Mucosa of descending colon (tissue), 3 donors: ENCODE measurements around the gene RUNX1. TPM values are rescaled to one million over a fixed set of nuclear protein-coding genes. Genes with fewer than 3 reads are reported as not detected.

Experiments used
- ATAC-seq: fragments of 200-7000 bp; cut with Tn5 transposase; one replicate; pipeline ENCODE4 v1.9.1; 2020; ENCODE audit warnings: mild to moderate bottlenecking, moderate library complexity
- DNase-seq, 3 donors: peaks; one replicate each; pipeline ENCODE4 v3.0.0-alpha.2; 2020
- H3K36me3 ChIP-seq: fragments of 200-600 bp; one replicate; pipeline ENCODE4 v1.8.0; 2021; ENCODE audit warnings: low read depth, mild to moderate bottlenecking
- H3K4me1 ChIP-seq: fragments of 200-600 bp; one replicate; pipeline ENCODE4 v1.8.0; 2021; ENCODE audit warnings: low read depth, mild to moderate bottlenecking
- H3K4me3 ChIP-seq: fragments of 200-600 bp; one replicate; pipeline ENCODE4 v1.8.0; 2021; ENCODE audit warnings: mild to moderate bottlenecking
- H3K9me3 ChIP-seq: fragments of 200-600 bp; one replicate; pipeline ENCODE4 v1.8.0; 2021; ENCODE audit warnings: mild to moderate bottlenecking
- intact Hi-C, 2 donors: fragments of 100-400 bp; cut with DNase I in 1 of 2; cut with micrococcal nuclease in 1 of 2; formaldehyde crosslinking; loops; one replicate each; pipeline versions ENCODE4 v1.11.0 to v1.11.1; 2022; cut with DNase I, micrococcal nuclease
- total RNA-seq, 3 donors: library from RNA; stranded (reverse); fragmentation: NEBNext Ultra II Directional in 2 of 3; extraction: Animal tissue kit (Norgen Biotek cat#: 25700) in 2 of 3; gene quantifications; one replicate each; pipeline versions ENCODE4 v1.2.1 to v1.2.4, GENCODE V29; 2021 to 2023
- TF ChIP-seq, protein P1 (sequence below): fragments of 200-600 bp; IDR thresholded peaks from one replicate; pipeline ENCODE4 v1.8.0; 2022; ENCODE audit warnings: antibody characterized with exemption, mild to moderate bottlenecking
- donor health status: DM: no; HTN: no; CAD: no; lungs with moderate emphysema.
- donor health status: DM: no; HTN: no; CAD: no.
- donor health status: DM: no; HTN: yes; CAD: no.

The RUNX1 gene
- total RNA-seq, 3 donors from 2014 or later = 16.5 to 29.4 (median 24.0) TPM

DNA sequence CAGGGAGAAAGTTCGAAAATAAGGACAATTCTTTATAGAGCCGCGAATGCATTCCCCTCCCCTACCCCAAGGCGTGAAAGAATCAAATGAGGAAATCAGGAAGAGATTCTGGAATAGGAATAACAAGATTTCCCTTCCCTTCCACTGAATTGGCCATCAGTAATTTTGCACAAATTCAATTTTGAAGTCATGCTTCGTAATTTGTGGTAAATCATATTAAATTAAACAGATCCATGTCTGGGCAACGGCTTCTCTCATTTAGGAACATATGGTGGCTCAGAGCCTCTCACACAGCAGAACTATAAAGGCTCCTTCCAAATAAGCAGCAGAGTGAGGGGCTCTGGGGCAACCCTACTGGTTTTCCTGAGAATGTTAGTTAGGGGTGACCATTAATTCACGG is 227.4 kb downstream of the RUNX1 start:
- ATAC-seq (no peak), DNase-seq (no peak)
- Histone ChIP-seq H3K4me3 (no peak overlapping the region), H3K9me3 (no peaks in the 10 kb centered on the region), H3K4me1 (peaks cover 20% of the 10 kb centered on the region), H3K36me3 (no peaks in the 10 kb centered on the region)
- intact Hi-C loops = no loop called here
- TF ChIP-seq, protein P1, sequence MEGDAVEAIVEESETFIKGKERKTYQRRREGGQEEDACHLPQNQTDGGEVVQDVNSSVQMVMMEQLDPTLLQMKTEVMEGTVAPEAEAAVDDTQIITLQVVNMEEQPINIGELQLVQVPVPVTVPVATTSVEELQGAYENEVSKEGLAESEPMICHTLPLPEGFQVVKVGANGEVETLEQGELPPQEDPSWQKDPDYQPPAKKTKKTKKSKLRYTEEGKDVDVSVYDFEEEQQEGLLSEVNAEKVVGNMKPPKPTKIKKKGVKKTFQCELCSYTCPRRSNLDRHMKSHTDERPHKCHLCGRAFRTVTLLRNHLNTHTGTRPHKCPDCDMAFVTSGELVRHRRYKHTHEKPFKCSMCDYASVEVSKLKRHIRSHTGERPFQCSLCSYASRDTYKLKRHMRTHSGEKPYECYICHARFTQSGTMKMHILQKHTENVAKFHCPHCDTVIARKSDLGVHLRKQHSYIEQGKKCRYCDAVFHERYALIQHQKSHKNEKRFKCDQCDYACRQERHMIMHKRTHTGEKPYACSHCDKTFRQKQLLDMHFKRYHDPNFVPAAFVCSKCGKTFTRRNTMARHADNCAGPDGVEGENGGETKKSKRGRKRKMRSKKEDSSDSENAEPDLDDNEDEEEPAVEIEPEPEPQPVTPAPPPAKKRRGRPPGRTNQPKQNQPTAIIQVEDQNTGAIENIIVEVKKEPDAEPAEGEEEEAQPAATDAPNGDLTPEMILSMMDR = no peak

- Histone ChIP-seq H3K4me3 (no peak overlapping the region), H3K9me3 (no peaks in the 10 kb centered on the region), H3K4me1 (peaks cover 20% of the 10 kb centered on the region), H3K36me3 (no peaks in the 10 kb centered on the region)
- TF ChIP-seq, protein P1 = no peak
- ATAC-seq (no peak), DNase-seq (no peak)
- intact Hi-C loops = no loop called here
These were observed 229.1 kb downstream of the RUNX1 start for GRCh38 chr21:34820051-34820450.

- Histone ChIP-seq H3K4me3 (no peak overlapping the region), H3K9me3 (no peaks in the 10 kb centered on the region), H3K4me1 (peaks cover 20% of the 10 kb centered on the region), H3K36me3 (no peaks in the 10 kb centered on the region)
- no peak for ATAC-seq
- DNase-seq = no peak
- TF ChIP-seq, protein P1 = no peak
- intact Hi-C loops = no loop called here
These were observed 229.6 kb downstream of the RUNX1 start for GRCh38 chr21:34819357-34819999.

- no peak overlapping the region for H3K4me3 ChIP-seq
- no peak for DNase-seq
- no peaks in the 10 kb centered on the region for H3K9me3 ChIP-seq
- H3K4me1 ChIP-seq = peaks cover 20% of the 10 kb centered on the region
- TF ChIP-seq, protein P1 = no peak
- intact Hi-C loops = no loop called here
- H3K36me3 ChIP-seq = no peaks in the 10 kb centered on the region
- ATAC-seq = no peak
These were observed 230.4 kb downstream of the RUNX1 start for GRCh38 chr21:34818662-34819158.

GRCh38 chr21:34817821-34818661 is 231.1 kb downstream of the RUNX1 start:
- TF ChIP-seq, protein P1 = no peak
- Histone ChIP-seq H3K4me1 (peaks cover 20% of the 10 kb centered on the region), H3K9me3 (no peaks in the 10 kb centered on the region), H3K36me3 (no peaks in the 10 kb centered on the region), H3K4me3 (no peak overlapping the region)
- no peak for DNase-seq
- ATAC-seq = peak; percentile 37
- intact Hi-C loops = no loop called here
